Tibial nerve (tissue), 4 donors: Measurements from ENCODE around the gene TMEM187. TPM values are rescaled to one million over a fixed set of nuclear protein-coding genes. Genes with fewer than 3 reads are reported as not detected.

Experiments
- DNase-seq, 2 donors: peaks; one replicate each; pipeline ENCODE4 v3.0.0-alpha.2; 2019; ENCODE audit warnings: low spot score in 2 of 2
- H3K27ac ChIP-seq, 4 donors: fragments of 200-600 bp; sonication (generic) in 3 of 4; one replicate each; pipeline ENCODE4 v1.5.1; 2017 to 2019; ENCODE audit warnings: mild to moderate bottlenecking in 1 of 4
- H3K27me3 ChIP-seq, 2 donors: fragments of 200-600 bp; sonication (generic) in 1 of 2; one replicate each; pipeline versions ENCODE4 v1.5.1 to v1.6.0; 2017 to 2019
- H3K36me3 ChIP-seq, 3 donors: fragments of 200-600 bp; sonication (generic); one replicate each; pipeline ENCODE4 v1.5.1; 2018 to 2019
- H3K4me1 ChIP-seq, 4 donors: fragments of 200-600 bp; sonication (generic) in 3 of 4; one replicate each; pipeline ENCODE4 v1.5.1; 2017 to 2019
- H3K4me3 ChIP-seq, 4 donors: fragments of 200-600 bp; sonication (generic) in 3 of 4; one replicate each; pipeline ENCODE4 v1.5.1; 2017 to 2019; ENCODE audit warnings: mild to moderate bottlenecking in 1 of 4, moderate library complexity in 1 of 4
- H3K9me3 ChIP-seq, 4 donors: fragments of 200-600 bp; sonication (generic) in 3 of 4; one replicate each; pipeline ENCODE4 v1.5.1; 2017 to 2019
- EP300 ChIP-seq, 2 donors: sonication (generic); formaldehyde crosslinking; IDR thresholded peaks; one replicate each; pipeline ENCODE4 v1.6.1; 2017; ENCODE audit warnings: antibody characterized with exemption in 2 of 2, mild to moderate bottlenecking in 1 of 2
- POLR2A ChIP-seq, 2 donors: fragments of 450-650 bp; IDR thresholded peaks; one replicate each; pipeline ENCODE4 v1.6.1; 2017; ENCODE audit warnings: antibody characterized with exemption in 2 of 2, mild to moderate bottlenecking in 2 of 2, moderate library complexity in 2 of 2
- WGBS, 2 donors: methylation state at CpG; one replicate each; pipeline ENCODE4 v1.1.5; 2018; 5-methylcytosine and 5-hydroxymethylcytosine counted together
- total RNA-seq, 4 donors: library from RNA; depleted of rRNA; stranded (reverse); fragments of >200 nt; gene quantifications; one replicate each; pipeline ENCODE4 v1.1.0, GENCODE V29; 2016
- TF ChIP-seq, protein P1 (sequence below), 5 experiments: fragments of 200-600 bp in 3 of 5; fragments of 450-650 bp in 2 of 5; sonication (generic) in 3 of 5; IDR thresholded peaks; one replicate each; pipeline ENCODE4 v1.5.1; 2016 to 2019; ENCODE audit warnings: antibody characterized with exemption in 5 of 5, mild to moderate bottlenecking in 3 of 5, moderate library complexity in 2 of 5

The TMEM187 gene
- total RNA-seq, 4 donors from 2014 or later: 4.2 to 16.4 (median 9.6) TPM

DNA sequence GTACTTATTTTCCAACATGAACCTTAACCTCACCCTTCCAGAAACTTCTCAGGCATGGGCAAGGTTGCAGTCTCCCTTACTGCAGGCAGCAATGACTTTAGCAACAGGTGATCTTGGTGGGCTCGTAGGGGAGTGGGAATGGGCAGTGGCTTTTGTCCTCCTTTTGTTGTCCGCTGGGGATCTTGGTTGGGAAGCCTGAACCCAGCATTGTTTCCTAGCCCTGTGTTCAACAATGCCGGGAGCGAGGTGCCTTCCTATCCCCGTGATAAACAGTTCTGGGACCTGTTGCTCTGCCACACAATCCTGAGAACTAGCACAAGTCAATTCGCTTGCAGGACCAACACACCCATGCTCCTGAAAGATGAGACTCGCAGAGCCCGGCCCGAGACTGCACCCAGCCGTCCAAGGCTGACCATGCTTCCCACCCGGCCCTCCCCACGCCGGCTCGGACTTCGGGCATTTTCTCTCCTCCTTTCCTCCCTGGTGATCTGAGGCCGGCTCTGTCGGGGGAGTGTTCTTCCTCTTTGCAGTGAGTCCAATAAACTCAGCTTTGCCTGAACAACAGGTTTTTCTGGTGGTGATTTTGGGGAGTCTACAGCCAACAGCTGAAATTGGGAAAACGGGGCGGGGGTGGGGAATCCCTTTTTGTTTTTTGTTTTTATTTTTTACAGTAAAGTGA lies 26.9 kb downstream of the TMEM187 start:
- no peak for TF ChIP-seq POLR2A (IDR thresholded peaks at IDR 0.05)
- no peak for TF ChIP-seq EP300 (IDR thresholded peaks at IDR 0.05)
- TF ChIP-seq, protein P1, sequence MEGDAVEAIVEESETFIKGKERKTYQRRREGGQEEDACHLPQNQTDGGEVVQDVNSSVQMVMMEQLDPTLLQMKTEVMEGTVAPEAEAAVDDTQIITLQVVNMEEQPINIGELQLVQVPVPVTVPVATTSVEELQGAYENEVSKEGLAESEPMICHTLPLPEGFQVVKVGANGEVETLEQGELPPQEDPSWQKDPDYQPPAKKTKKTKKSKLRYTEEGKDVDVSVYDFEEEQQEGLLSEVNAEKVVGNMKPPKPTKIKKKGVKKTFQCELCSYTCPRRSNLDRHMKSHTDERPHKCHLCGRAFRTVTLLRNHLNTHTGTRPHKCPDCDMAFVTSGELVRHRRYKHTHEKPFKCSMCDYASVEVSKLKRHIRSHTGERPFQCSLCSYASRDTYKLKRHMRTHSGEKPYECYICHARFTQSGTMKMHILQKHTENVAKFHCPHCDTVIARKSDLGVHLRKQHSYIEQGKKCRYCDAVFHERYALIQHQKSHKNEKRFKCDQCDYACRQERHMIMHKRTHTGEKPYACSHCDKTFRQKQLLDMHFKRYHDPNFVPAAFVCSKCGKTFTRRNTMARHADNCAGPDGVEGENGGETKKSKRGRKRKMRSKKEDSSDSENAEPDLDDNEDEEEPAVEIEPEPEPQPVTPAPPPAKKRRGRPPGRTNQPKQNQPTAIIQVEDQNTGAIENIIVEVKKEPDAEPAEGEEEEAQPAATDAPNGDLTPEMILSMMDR (IDR thresholded peaks at IDR 0.05): no peak

DNA sequence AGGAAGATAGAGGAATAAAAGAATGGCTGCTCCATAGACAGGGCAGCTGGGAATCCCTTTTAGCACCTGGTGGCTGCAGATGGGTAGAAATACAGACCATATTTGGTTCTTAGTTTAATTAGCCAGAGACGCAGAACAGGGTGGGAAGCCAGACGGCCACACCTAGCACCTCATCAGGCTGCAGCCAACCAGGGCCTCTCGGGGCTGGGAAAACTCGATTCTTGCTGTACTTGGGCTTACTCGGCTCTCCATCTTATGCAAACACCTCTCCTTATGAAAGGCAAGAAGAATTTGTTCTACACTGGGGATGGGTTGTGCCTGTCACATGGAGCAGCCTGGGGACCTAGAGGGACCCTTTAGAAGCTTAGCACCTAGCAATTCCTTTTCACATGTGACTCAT lies 27.5 kb downstream of the TMEM187 start:
- no peaks in the 10 kb centered on the region for H3K9me3 ChIP-seq
- no peaks in the 10 kb centered on the region for H3K27me3 ChIP-seq
- no peak for TF ChIP-seq POLR2A (IDR thresholded peaks at IDR 0.05)
- TF ChIP-seq, protein P1 (IDR thresholded peaks at IDR 0.05): no peak
- TF ChIP-seq EP300 (IDR thresholded peaks at IDR 0.05): no peak
- peaks cover 0 to 12% (median 2%) of the 10 kb centered on the region in 4 donors for H3K4me1 ChIP-seq
- no peak overlapping the region for H3K4me3 ChIP-seq
- 59 to 79% methylated on average over 5 of the region's 5 CpGs for WGBS, 2 donors
- H3K27ac ChIP-seq: peak overlapping the region in 1 of 4 donors; percentile 20
- H3K36me3 ChIP-seq: no peaks in the 10 kb centered on the region
- DNase-seq: no peak

More for the DNA sequence above, 26.9 kb downstream of the TMEM187 start:
- WGBS, 2 donors: 30 to 66% methylated on average over 17 to 19 of the region's 19 CpGs
- Histone ChIP-seq H3K27me3 (no peaks in the 10 kb centered on the region), H3K4me1 (peaks cover 0 to 12% (median 2%) of the 10 kb centered on the region in 4 donors), H3K36me3 (no peaks in the 10 kb centered on the region), H3K27ac (peak overlapping the region in 1 of 4 donors; percentile 20), H3K9me3 (no peaks in the 10 kb centered on the region), H3K4me3 (no peak overlapping the region)
- DNase-seq: no peak

DNA sequence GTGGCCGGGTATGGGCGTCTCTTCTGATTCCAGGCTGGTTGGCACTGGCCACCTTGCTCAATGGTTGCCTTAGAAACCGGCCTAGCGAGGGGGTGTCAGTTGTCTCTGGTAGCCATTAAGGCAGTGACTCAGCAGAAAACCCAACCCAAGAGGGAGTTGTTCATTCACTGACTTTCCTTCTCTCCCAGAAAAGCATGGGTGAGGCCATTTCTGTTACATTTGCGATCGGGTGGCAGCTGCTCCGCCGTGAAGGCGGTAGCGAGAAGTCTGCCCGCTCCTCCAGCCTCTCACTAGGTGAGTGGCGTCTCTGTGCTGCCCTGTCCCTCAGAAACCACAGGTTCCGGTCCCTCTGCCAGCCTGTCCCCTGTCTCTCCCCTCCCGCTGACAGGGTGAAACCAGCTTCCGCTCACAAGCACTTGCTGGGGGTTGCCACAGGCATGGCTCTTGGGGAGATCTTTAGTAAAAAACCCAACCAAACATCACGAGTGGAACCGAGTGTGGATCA lies 29.7 kb downstream of the TMEM187 start:
- no peaks in the 10 kb centered on the region for H3K36me3 ChIP-seq
- H3K27ac ChIP-seq: peak overlapping the region in 2 of 4 donors; percentile 69 to 77
- WGBS, 2 donors: 30 to 80% methylated on average over 8 to 17 of the region's 17 CpGs

DNA sequence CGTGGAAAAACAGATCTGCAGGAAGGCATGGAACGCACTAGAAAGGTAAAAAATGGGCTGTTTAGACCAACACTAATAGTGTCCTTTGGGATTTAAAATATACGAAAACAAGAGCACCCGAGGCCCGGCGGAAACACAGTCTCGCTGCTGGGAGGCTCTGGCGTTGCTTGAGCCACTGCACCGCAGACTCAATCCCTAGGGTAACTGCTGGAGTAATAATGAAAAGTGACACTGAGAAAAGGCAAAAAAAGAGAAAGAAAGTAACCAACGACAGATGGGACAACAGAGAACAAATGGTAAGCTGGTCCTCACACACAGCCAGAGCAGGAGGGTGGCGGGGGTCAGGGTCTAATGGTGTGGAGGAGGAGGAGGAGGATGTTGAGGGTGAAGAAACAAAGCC lies 31.8 kb downstream of the TMEM187 start:
- no peak overlapping the region for H3K4me3 ChIP-seq
- TF ChIP-seq EP300 (IDR thresholded peaks at IDR 0.05) (no peak), POLR2A (IDR thresholded peaks at IDR 0.05) (no peak)
- TF ChIP-seq, protein P1 (IDR thresholded peaks at IDR 0.05): no peak
- no peaks in the 10 kb centered on the region for H3K27me3 ChIP-seq
- H3K27ac ChIP-seq: no peak overlapping the region
- H3K9me3 ChIP-seq: no peaks in the 10 kb centered on the region
- no peak for DNase-seq
- 44 to 75% methylated on average over 4 to 11 of the region's 11 CpGs for WGBS, 2 donors
- no peaks in the 10 kb centered on the region for H3K36me3 ChIP-seq
- peaks cover 0 to 12% (median 2%) of the 10 kb centered on the region in 4 donors for H3K4me1 ChIP-seq

More for the DNA sequence above, 29.7 kb downstream of the TMEM187 start:
- Histone ChIP-seq H3K4me3 (no peak overlapping the region), H3K4me1 (peaks cover 0 to 12% (median 2%) of the 10 kb centered on the region in 4 donors), H3K9me3 (no peaks in the 10 kb centered on the region), H3K27me3 (no peaks in the 10 kb centered on the region)
- TF ChIP-seq EP300 (IDR thresholded peaks at IDR 0.05): peak in 1 of 2 donors; percentile 35
- TF ChIP-seq, protein P1 (IDR thresholded peaks at IDR 0.05): no peak
- peak in 1 of 2 donors; percentile 32 for DNase-seq

DNA sequence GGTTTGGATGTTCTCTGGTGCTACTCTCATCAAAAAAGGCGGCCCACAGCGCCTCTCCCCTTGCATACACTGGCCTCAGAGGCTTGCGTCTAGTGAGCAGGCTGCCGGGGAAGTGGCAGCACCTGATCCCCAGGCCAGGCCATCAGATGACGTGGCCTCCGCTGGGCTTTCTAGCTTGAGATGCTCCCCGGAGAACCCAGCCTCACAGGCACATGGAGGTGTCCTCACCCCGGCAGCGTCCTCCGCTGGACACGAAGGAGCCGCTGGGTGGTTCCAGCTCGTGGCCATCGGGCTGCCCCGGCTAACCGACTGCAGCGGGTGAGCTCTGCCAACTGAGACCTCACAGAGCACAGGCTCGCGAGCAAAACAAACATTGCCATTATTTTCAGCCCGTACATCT lies 34.4 kb downstream of the TMEM187 start:
- peaks cover 0 to 8% (median 0%) of the 10 kb centered on the region in 3 donors for H3K36me3 ChIP-seq
- H3K4me3 ChIP-seq: no peak overlapping the region
- H3K27ac ChIP-seq: no peak overlapping the region
- peaks cover 0 to 11% (median 0%) of the 10 kb centered on the region in 4 donors for H3K4me1 ChIP-seq
- H3K27me3 ChIP-seq: no peaks in the 10 kb centered on the region
- no peak for DNase-seq
- 80 to 96% methylated on average over 2 to 18 of the region's 20 CpGs for WGBS, 2 donors
- TF ChIP-seq, protein P1 (IDR thresholded peaks at IDR 0.05): no peak
- no peak for TF ChIP-seq EP300 (IDR thresholded peaks at IDR 0.05)
- TF ChIP-seq POLR2A (IDR thresholded peaks at IDR 0.05): no peak
- no peaks in the 10 kb centered on the region for H3K9me3 ChIP-seq
